Measurements from ENCODE around the gene SNX24. TPM values are rescaled to one million over a fixed set of nuclear protein-coding genes. Genes with fewer than 3 reads are reported as not detected.

SNX24 gene
- total and polyA plus RNA-seq, 2 of the 4 experiments (the other 2 are of a cell fraction), result 13.8 to 15.0 TPM

- ChIA-PET CTCF (interaction anchor here (0.6 kb wide), 1 partner anchor 28 kb away, joined by 4 read pairs; no protein-coding TSS in a partner anchor), POLR2A (ENCODE audit: unreplicated experiment) (no interaction called here)
- H3K56ac ChIP-seq (ENCODE audit: extremely low read depth, insufficient read depth, low read length), result no peak overlapping the region
- no peaks in the 10 kb centered on the region for H4K20me1 ChIP-seq (ENCODE audit: insufficient read depth, low read length)
- TF ChIP-seq POLR2A (IDR thresholded peaks at IDR 0.05; ENCODE audit: low read depth, low read length), result no peak
- TF ChIP-seq RCOR1 (IDR thresholded peaks at IDR 0.05; ENCODE audit: insufficient replicate concordance, low read length), result no peak
- TF ChIP-seq MAFK (IDR thresholded peaks at IDR 0.05; ENCODE audit: low read depth, low read length), result peak; percentile 91
- H4K91ac ChIP-seq (ENCODE audit: insufficient read depth, low read depth, low read length), result no peak overlapping the region
- no peak for ATAC-seq (ENCODE audit: low read depth)
- no peak overlapping the region for H2BK5ac ChIP-seq (ENCODE audit: low read depth, low read length, poor library complexity, severe bottlenecking)
- H3K14ac ChIP-seq (replicated peaks; ENCODE audit: low read depth, low read length), result no peak overlapping the region
- H2BK15ac ChIP-seq (ENCODE audit: low read depth, low read length), result no peak overlapping the region
- no peak overlapping the region for H2BK120ac ChIP-seq (ENCODE audit: low read depth, low read length)
- H3K9me1 ChIP-seq (ENCODE audit: insufficient read depth, low read length), result no peaks in the 10 kb centered on the region
- H3K36me3 ChIP-seq (ENCODE audit: control insufficient read depth, insufficient read depth, low read length), result peaks cover 2% of the 10 kb centered on the region; the same call in 1 of the 2 replicates
- H3K4me2 ChIP-seq (ENCODE audit: low read depth, low read length), result no peak overlapping the region
- in situ Hi-C loops (cut with MboI; ENCODE audit: low sequenced_read_pairs) (no loop called here), intact Hi-C loops (cut with micrococcal nuclease) (no loop called here), dilution Hi-C loops (cut with HindIII; ENCODE audit: low sequenced_read_pairs, unreplicated experiment) (no loop called here)
- H3K27ac ChIP-seq (ENCODE audit: insufficient read depth, low read length), result no peak overlapping the region
- BruUV-seq (replicated peaks), result no TSS peak
- H3K4ac ChIP-seq (ENCODE audit: low read depth, low read length), result no peak overlapping the region
- H2AK9ac ChIP-seq (replicated peaks; ENCODE audit: low read depth, low read length, poor library complexity), result no peak overlapping the region
- H3K27me3 ChIP-seq (ENCODE audit: control insufficient read depth, insufficient read depth, low read length), result no peaks in the 10 kb centered on the region
- no peak overlapping the region for H4K8ac ChIP-seq (ENCODE audit: low read depth in 2 of 2, low read length in 2 of 2)
- H3K23ac ChIP-seq (ENCODE audit: low read depth, low read length), result no peak overlapping the region
- no peaks in the 10 kb centered on the region for H3K79me1 ChIP-seq (ENCODE audit: low read depth in 1 of 2, low read length in 2 of 2)
- H3K9ac ChIP-seq (ENCODE audit: low read depth, low read length), result no peak overlapping the region
- H3K4me3 ChIP-seq (ENCODE audit: insufficient read depth, low read depth, low read length), result no peak overlapping the region
- DNase-seq, result no peak
- H3K18ac ChIP-seq (ENCODE audit: low read depth, low read length), result no peak overlapping the region
- H3K4me1 ChIP-seq (ENCODE audit: control insufficient read depth, insufficient read depth, low read length), result no peaks in the 10 kb centered on the region
- WGBS, 2 experiments (ENCODE audit: extremely low coverage in 2 of 2, insufficient read length in 1 of 2), result no CpG with 5 or more reads among the region's 3 CpGs
- H2BK20ac ChIP-seq (ENCODE audit: low read depth, low read length), result no peak overlapping the region
- H4K5ac ChIP-seq (ENCODE audit: low read depth, low read length), result no peak overlapping the region
- no peaks in the 10 kb centered on the region for H3K9me3 ChIP-seq (ENCODE audit: control insufficient read depth, insufficient read depth, low read length)
- no peak overlapping the region for H2AFZ ChIP-seq (replicated peaks; ENCODE audit: low read length, poor library complexity)
- H2AK5ac ChIP-seq (ENCODE audit: low read depth, low read length), result no peak overlapping the region
Observed at GRCh38 chr5:122815218-122815767, 30.1 kb upstream of the SNX24 start.
